Neural cell (in vitro differentiated cells): Measurements from ENCODE around the gene SHC2. TPM values are rescaled to one million over a fixed set of nuclear protein-coding genes. Genes with fewer than 3 reads are reported as not detected.

Experiments
- H2AFZ ChIP-seq: fragments of 200-600, 300-800 bp; sonication (generic), shearing (Covaris generic); 2 replicates; pipeline ENCODE4 v1.6.0; 2014; ENCODE audit warnings: low read depth, mild to moderate bottlenecking, antibody characterized with exemption, low read length, moderate library complexity
- H3F3A ChIP-seq: fragments of 200-600 bp; shearing (Covaris generic); 2 replicates; pipeline ENCODE4 v1.6.1; 2016; ENCODE audit warnings: mild to moderate bottlenecking, moderate library complexity, mixed read lengths, antibody characterized with exemption, low read length; ENCODE audit not compliant: insufficient read depth, poor library complexity, severe bottlenecking
- H3K27ac ChIP-seq: fragments of 200-600, 300-800 bp; sonication (generic), shearing (Covaris generic); 2 replicates; pipeline ENCODE4 v1.5.1; 2014; ENCODE audit warnings: mild to moderate bottlenecking, low read length, moderate library complexity
- H3K27me3 ChIP-seq: fragments of 300-800, 200-600 bp; sonication (generic), shearing (Covaris generic); 2 replicates; pipeline ENCODE4 v1.6.0; 2014; ENCODE audit warnings: mild to moderate bottlenecking, low read depth, low read length, moderate library complexity; ENCODE audit not compliant: insufficient read depth
- H3K36me3 ChIP-seq: fragments of 300-800, 200-600 bp; sonication (generic), shearing (Covaris generic); 2 replicates; pipeline ENCODE4 v1.5.1; 2014; ENCODE audit warnings: mild to moderate bottlenecking, antibody characterized with exemption, low read length, moderate library complexity; ENCODE audit not compliant: insufficient read depth
- H3K4me2 ChIP-seq: fragments of 300-800, 200-600 bp; sonication (generic), shearing (Covaris generic); 2 replicates; pipeline ENCODE4 v1.6.0; 2014; ENCODE audit warnings: mild to moderate bottlenecking, low read length
- H3K4me3 ChIP-seq: fragments of 300-800, 200-600 bp; sonication (generic), shearing (Covaris generic); 2 replicates; pipeline ENCODE4 v1.5.1; 2014; ENCODE audit warnings: mild to moderate bottlenecking, low read length, moderate library complexity
- H3K79me2 ChIP-seq: fragments of 200-600 bp; shearing (Covaris generic); replicated peaks from 2 replicates; pipeline ENCODE4 v1.6.0; 2014; ENCODE audit warnings: mild to moderate bottlenecking, low read length, moderate library complexity; ENCODE audit not compliant: insufficient read depth
- H3K9ac ChIP-seq: fragments of 300-800, 200-600 bp; sonication (generic), shearing (Covaris generic); 2 replicates; pipeline ENCODE4 v1.6.1; 2016; ENCODE audit warnings: mild to moderate bottlenecking, low read length, mixed read lengths
- H3K9me2 ChIP-seq: fragments of 200-600 bp; shearing (Covaris generic); 2 replicates; pipeline ENCODE4 v1.6.1; 2016; ENCODE audit warnings: mild to moderate bottlenecking, low read length, mixed read lengths; ENCODE audit not compliant: insufficient read depth
- H3K9me3 ChIP-seq: fragments of 200-600, 300-800 bp; sonication (generic), shearing (Covaris generic); 2 replicates; pipeline ENCODE4 v1.6.1; 2016; ENCODE audit warnings: mild to moderate bottlenecking, mixed run types, low read length, moderate library complexity, mixed read lengths
- H4K20me1 ChIP-seq: fragments of 200-600 bp; shearing (Covaris generic); 2 replicates; pipeline ENCODE4 v1.6.1; 2016; ENCODE audit warnings: mild to moderate bottlenecking, mixed run types; ENCODE audit not compliant: insufficient read depth
- EP300 ChIP-seq: fragments of 450-650 bp; conservative IDR thresholded peaks from 2 replicates; pipeline ENCODE4 v1.6.1; 2014; ENCODE audit warnings: antibody characterized with exemption, mild to moderate bottlenecking, moderate library complexity; ENCODE audit not compliant: poor library complexity, severe bottlenecking
- EZH2 ChIP-seq: fragments of 200-600, 300-800 bp; shearing (Covaris generic), sonication (generic); IDR thresholded peaks from 2 replicates; pipeline ENCODE4 v1.6.1; 2014; ENCODE audit warnings: antibody characterized with exemption, low read length, borderline replicate concordance, mild to moderate bottlenecking; ENCODE audit not compliant: insufficient read depth, poor library complexity, severe bottlenecking
- MXI1 ChIP-seq: fragments of 450-650 bp; conservative IDR thresholded peaks from 2 replicates; pipeline ENCODE4 v1.6.1; 2014; ENCODE audit warnings: antibody characterized with exemption, mild to moderate bottlenecking; ENCODE audit not compliant: poor library complexity, severe bottlenecking
- POLR2AphosphoS5 ChIP-seq: IDR thresholded peaks from 2 replicates; pipeline ENCODE4 v1.6.1; 2012
- RAD21 ChIP-seq: fragments of 450-650 bp; conservative IDR thresholded peaks from 2 replicates; pipeline ENCODE4 v1.6.1; 2014; ENCODE audit warnings: antibody characterized with exemption, mild to moderate bottlenecking, moderate library complexity
- SMC3 ChIP-seq: fragments of 450-650 bp; conservative IDR thresholded peaks from 2 replicates; pipeline ENCODE4 v1.6.1; 2014; ENCODE audit warnings: antibody characterized with exemption, mild to moderate bottlenecking, moderate library complexity; ENCODE audit not compliant: poor library complexity
- TAF1 ChIP-seq: IDR thresholded peaks from 2 replicates; pipeline ENCODE4 v1.6.1; 2012; ENCODE audit warnings: low read depth
- polyA plus RNA-seq: library from polyadenylated mRNA; depleted of rRNA; stranded (reverse); fragments of >200 nt; gene quantifications from 2 replicates; pipeline ENCODE4 v1.2.3, GENCODE V29; 2014
- TF ChIP-seq, protein P1 (sequence below): IDR thresholded peaks from 2 replicates; pipeline ENCODE4 v1.6.1; 2012; ENCODE audit warnings: borderline replicate concordance
- TF ChIP-seq, protein P2 (sequence below): fragments of 450-650 bp; IDR thresholded peaks from 2 replicates; pipeline ENCODE4 v1.5.1; 2014; ENCODE audit warnings: antibody characterized with exemption, mild to moderate bottlenecking, moderate library complexity; ENCODE audit not compliant: poor library complexity, severe bottlenecking

Gene SHC2
- polyA plus RNA-seq, 1 donor from 2014 or later, result 75.8 TPM

DNA sequence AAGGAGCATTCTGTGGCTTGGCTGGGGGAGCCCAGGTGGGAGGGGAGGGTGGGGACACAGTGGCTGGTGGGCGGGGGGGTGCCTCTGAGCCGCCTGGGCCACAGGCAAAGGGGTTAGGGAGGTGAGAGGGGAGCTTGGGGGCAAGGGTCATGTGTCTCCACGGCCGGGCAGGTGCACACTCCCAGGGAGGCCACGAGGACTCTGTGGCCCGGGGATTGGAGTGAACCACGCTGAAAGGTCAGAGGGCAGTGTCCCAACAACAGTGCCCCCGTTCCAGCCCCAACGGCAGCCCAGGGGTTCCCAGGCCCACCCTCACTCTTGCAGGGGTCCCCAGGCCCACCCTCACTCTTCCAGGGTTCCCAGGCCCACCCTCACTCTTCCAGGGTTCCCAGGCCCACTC, 61.5 kb downstream of the SHC2 start:
- H3K9me2 ChIP-seq, result no peaks in the 10 kb centered on the region
- H3K79me2 ChIP-seq, result no peaks in the 10 kb centered on the region
- H3K27me3 ChIP-seq, result no peaks in the 10 kb centered on the region
- no peaks in the 10 kb centered on the region for H3F3A ChIP-seq
- H3K4me2 ChIP-seq, result no peak overlapping the region
- H3K9ac ChIP-seq, result no peak overlapping the region
- H3K4me3 ChIP-seq, result no peak overlapping the region
- H3K36me3 ChIP-seq, result no peaks in the 10 kb centered on the region
- H2AFZ ChIP-seq, result no peak overlapping the region
- H3K27ac ChIP-seq, result no peak overlapping the region
- H3K9me3 ChIP-seq, result no peaks in the 10 kb centered on the region
- no peaks in the 10 kb centered on the region for H4K20me1 ChIP-seq
- no peak for TF ChIP-seq EP300
- TF ChIP-seq, protein P1, sequence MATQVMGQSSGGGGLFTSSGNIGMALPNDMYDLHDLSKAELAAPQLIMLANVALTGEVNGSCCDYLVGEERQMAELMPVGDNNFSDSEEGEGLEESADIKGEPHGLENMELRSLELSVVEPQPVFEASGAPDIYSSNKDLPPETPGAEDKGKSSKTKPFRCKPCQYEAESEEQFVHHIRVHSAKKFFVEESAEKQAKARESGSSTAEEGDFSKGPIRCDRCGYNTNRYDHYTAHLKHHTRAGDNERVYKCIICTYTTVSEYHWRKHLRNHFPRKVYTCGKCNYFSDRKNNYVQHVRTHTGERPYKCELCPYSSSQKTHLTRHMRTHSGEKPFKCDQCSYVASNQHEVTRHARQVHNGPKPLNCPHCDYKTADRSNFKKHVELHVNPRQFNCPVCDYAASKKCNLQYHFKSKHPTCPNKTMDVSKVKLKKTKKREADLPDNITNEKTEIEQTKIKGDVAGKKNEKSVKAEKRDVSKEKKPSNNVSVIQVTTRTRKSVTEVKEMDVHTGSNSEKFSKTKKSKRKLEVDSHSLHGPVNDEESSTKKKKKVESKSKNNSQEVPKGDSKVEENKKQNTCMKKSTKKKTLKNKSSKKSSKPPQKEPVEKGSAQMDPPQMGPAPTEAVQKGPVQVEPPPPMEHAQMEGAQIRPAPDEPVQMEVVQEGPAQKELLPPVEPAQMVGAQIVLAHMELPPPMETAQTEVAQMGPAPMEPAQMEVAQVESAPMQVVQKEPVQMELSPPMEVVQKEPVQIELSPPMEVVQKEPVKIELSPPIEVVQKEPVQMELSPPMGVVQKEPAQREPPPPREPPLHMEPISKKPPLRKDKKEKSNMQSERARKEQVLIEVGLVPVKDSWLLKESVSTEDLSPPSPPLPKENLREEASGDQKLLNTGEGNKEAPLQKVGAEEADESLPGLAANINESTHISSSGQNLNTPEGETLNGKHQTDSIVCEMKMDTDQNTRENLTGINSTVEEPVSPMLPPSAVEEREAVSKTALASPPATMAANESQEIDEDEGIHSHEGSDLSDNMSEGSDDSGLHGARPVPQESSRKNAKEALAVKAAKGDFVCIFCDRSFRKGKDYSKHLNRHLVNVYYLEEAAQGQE, result no peak
- TF ChIP-seq TAF1, result no peak
- TF ChIP-seq POLR2AphosphoS5, result no peak
- no peak for TF ChIP-seq MXI1
- no peak for TF ChIP-seq RAD21

DNA sequence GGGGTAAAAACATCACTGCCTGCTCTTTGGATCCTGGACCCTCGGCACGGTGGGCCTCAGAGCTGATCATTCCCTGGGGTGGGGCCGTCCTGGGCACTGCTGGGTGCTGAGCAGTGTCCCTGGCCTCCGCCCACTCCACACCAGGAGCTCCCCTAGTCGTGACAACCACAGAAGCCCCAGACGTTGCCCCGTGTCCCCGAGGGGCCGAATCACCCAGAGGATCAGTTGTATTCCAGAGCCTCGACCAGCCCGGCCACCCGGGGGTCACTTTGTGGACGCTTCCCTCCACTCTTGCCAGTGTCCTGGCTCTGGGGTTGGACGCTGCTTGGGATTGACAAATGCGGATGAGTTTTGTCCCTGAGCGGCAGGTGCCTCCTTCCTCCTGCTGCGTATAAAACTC, 62.1 kb downstream of the SHC2 start:
- Histone ChIP-seq H3K36me3 (no peaks in the 10 kb centered on the region), H3F3A (no peaks in the 10 kb centered on the region), H3K4me3 (no peak overlapping the region), H3K9me3 (no peaks in the 10 kb centered on the region), H4K20me1 (no peaks in the 10 kb centered on the region), H3K9me2 (no peaks in the 10 kb centered on the region), H3K9ac (no peak overlapping the region), H3K4me2 (no peak overlapping the region), H3K27me3 (no peaks in the 10 kb centered on the region), H2AFZ (no peak overlapping the region), H3K79me2 (no peaks in the 10 kb centered on the region), H3K27ac (no peak overlapping the region)
- TF ChIP-seq MXI1 (no peak), POLR2AphosphoS5 (no peak), SMC3 (no peak), EZH2 (no peak), RAD21 (no peak), EP300 (no peak)
- TF ChIP-seq, protein P2, sequence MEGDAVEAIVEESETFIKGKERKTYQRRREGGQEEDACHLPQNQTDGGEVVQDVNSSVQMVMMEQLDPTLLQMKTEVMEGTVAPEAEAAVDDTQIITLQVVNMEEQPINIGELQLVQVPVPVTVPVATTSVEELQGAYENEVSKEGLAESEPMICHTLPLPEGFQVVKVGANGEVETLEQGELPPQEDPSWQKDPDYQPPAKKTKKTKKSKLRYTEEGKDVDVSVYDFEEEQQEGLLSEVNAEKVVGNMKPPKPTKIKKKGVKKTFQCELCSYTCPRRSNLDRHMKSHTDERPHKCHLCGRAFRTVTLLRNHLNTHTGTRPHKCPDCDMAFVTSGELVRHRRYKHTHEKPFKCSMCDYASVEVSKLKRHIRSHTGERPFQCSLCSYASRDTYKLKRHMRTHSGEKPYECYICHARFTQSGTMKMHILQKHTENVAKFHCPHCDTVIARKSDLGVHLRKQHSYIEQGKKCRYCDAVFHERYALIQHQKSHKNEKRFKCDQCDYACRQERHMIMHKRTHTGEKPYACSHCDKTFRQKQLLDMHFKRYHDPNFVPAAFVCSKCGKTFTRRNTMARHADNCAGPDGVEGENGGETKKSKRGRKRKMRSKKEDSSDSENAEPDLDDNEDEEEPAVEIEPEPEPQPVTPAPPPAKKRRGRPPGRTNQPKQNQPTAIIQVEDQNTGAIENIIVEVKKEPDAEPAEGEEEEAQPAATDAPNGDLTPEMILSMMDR, result no peak
